NK-92 (cell line): ENCODE data around the gene SLC35F6.

ENCODE experiments used
- DNase-seq: peaks from one replicate; lab custom pipeline; 2025; ENCODE audit not compliant: unreplicated experiment; lab: John Stamatoyannopoulos, UW

The SLC35F6 gene, protein sequence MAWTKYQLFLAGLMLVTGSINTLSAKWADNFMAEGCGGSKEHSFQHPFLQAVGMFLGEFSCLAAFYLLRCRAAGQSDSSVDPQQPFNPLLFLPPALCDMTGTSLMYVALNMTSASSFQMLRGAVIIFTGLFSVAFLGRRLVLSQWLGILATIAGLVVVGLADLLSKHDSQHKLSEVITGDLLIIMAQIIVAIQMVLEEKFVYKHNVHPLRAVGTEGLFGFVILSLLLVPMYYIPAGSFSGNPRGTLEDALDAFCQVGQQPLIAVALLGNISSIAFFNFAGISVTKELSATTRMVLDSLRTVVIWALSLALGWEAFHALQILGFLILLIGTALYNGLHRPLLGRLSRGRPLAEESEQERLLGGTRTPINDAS

DNA sequence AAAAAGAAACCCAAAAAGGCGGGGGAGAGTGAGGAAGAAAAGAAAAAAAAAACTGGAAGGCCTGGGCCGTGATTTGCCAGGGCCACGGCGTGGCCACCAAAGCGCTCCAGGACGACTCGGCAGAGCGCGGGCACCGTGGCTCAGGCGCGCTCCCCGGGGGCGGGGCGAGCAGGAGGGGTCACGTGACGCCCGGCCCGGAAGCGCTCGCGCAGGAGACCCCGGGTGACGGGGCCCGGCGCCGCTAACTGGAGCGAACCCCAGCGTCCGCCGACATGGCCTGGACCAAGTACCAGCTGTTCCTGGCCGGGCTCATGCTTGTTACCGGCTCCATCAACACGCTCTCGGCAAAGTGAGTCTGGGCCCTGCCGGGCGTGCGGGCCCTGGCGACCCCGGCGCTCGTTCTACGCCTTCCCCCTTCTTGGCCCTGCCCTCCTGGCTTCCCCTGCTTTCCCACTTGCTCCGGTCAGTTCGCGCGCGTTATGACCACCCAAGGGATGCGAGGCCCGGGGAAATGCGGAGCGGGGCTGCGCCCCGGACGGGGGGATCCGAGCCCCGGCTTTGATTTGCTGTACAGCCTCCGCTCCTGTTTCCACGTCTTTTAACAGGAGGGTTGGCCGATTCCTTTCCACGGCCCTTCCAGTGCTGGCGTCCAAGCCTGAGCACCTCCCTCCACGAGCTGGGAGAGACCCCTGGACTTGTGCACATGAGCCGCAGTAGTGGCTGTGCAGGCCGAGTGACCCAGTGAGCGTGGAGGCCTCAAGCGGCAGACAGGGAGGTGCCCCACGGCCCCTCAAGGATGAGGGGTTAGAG lies at the start of gene SLC35F6:
Gene SLC35F6, plus strand, starts transcription at position 207 of the 810 bp plus-strand sequence. Its CDS starts 66 bp downstream, at position 273.
- DNase-seq = no peak

DNA sequence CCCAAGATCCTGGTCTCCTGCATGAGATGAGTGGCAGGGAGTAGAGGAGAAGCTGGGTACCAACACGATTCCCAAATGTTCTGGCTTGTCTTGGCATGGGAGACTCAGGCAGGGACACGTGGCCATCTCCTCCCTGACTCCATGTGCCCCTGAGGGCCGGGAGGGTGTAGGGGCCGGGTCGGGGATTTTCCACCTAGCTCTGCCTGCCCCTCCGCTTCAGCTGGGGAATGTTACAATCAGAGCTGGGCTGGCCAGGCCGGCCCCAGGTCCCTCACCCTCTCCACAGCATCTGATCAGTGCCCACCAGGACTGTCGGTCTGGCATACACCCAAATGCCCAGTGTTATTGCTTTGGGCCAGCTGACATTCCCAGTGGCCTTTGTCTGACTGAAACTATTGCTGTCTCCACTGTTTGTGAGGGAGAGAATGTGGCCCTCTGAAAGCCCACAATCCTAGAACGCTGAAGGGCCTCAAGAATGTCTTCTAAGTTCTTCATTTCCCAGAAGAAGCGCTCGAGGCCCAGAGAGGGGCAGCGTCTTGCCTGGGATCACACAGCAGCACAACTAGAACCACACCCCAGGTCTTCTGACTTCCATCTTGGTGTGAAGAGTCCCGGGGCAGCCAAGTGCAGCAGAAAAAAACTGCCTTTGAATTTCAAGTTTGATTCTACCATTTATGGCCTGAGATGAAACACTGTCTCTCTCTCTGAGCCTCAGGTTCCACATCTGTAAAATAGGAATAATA lies 48.4 kb upstream of the SLC35F6 start:
- DNase-seq = no peak

DNA sequence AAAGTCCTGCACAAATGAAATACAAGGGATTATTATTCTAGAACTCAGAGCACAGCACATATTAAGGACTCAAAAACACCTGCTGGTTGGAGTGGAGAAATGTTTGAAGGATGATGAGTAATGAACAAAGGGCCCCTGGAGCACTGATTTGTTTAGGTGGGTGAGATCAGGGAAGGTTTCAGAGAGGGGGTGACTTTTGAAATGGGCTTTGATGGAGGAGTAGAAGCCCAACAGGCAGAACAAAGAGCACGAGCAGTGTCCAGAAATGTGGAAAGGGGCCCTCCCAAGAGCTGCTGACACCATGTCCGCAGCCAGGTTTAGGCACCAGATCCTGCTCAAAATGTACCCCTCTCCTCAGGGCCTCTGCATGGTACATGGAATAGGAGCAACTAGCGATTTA lies 47.7 kb upstream of the SLC35F6 start:
- no peak for DNase-seq

DNA sequence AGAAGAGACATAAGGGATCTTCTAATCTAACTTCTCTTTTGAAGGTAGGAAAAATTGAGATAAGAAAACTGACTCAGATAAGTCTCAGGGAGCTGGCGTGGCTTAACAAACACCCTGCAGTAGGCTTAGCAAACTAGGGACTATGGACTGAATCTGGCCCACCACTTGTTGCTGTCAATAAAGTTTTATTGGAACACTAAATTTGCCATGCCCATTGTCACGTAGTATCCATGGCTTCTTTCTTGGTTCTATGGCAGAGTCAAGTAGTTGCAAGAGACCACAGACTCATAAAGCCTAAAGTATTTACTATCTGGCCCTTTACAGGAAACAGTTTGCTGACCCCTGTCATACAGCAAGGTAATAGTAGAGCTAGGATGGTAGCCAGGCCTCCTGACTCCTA lies 47.3 kb upstream of the SLC35F6 start:
- DNase-seq = no peak

DNA sequence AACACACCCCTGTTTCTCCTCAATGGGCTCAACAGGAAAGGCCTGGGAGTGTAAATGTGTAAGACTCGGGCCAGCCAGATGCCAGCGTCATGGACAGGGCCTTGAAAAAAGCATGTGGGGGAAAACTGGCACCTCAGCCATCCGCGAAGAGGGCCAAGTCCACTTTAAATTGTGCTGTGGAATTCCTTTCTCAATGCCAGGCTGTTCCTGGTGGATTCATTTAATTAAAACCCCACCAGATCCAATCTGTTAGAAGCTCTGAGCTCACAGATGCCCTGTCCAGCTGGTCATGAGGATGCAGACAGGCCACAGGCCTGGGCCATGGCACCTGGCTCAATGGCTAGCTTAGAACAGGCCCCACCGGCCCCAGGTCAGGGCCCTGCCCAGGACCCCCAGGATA lies 46.7 kb upstream of the SLC35F6 start:
- DNase-seq = no peak

DNA sequence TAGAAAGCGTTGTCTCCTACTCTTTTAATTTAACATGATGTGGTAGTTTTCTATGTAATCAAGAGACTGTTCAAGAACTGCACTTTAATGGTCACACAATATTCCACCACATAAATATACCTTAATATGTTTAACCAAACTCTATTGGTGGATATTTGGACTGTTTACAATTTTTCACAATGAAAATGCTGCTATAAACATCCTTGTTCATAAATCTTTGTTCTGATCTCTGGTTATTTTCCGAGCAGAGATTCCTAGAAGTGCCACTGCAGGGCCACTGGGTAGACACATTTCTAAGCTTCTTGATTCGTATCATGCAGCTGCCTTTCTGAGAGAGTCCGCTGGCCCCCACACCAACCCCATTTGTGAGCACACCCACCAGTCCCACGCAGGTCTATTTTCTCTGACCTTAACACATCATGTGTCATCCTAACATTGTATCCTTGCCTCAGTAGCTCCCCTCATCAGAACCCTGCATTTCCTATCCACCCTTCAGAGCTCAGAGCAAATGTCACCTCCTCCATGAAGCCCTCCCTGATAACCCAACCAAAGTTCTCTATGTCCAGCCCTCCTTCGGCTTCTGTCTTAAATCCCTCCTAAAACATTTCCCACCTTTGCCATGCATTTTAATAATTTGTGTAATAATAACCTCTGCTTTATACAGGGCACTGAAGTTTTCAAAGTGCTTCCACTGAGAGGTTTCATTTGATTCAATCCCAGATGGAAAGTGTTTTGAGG lies 45.0 kb upstream of the SLC35F6 start:
- no peak for DNase-seq

DNA sequence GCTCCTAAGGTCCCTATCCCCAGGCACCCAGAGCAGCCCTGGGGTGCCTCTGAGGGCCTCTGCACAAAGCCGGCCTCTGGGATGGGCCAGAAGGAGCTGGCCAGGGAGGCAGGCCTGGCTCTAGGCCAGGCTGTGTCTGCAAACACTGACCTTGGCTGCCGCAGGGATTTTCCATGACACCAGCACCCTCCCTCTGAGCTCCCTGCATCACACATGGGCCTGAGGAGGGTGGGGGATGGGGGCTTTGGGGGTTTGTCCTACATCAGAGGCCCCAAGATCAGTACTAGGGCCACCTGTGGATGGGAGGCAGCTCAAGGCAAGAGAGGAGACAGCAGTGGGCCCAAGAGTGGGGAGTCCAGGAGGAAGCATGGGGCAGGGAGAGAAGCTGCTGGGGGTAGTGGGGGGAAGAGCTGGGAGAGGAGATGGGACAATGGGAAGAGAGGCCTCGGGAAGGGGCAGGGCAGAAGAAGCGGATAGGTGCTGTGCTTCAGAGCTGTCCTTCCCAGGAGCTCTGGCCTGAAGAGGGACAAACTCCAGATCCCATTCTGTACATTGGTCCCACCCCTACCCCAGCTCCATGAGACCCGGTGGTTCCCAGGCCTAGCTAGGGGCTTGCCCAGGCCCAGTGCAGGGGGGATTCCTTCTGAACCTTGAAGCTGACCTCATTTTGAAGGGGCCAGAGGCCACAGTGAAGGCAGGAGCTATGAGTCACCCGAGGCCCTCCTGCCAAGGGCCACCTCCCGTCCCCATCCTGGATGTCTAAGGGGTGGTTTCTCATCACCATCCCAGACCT lies 43.6 kb upstream of the SLC35F6 start:
- DNase-seq = no peak

DNA sequence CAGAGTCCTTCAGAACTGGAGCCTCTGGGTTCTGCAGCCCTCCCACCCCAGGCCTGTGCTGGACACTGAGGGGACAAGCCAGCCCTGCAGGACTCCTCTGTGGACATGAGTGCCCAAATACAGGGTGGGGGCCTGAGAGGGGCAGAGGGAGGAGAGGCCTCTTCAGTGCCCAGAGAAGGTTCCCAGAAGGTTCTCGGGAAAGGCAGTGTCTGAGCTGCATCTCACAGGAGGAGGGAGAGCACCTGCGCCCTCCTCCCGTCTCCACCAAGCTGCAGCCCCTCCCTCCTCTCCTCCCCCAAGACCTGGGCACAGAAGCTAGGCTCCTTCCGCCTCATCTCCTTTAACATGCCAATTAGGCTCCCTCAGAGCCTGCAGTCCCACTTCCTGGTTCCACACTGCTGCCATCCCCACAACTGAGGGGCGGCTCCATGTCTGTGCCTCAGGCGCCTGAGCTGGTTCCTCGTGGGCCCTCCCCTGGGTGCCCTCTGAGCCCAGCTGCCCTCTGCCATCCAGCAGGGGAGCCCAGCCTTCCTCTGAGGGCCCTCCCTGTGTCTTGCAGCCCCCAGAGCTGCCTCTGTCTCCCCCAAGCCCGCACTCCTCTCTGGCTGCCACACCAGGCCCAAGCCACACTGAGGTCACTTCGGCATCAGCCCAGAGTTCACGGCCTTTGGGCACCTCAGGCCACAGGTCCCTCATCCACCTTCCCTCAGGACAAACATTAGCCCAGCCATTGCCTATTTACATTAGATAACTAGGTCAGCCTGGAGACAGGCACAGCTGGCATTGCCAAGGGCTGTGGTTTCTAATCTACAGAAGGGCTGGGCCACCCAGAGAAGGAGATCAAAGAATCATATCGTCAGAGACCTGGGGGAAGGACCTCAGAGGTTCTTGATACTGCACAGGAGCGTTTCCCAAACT lies 42.7 kb upstream of the SLC35F6 start:
- DNase-seq = no peak

DNA sequence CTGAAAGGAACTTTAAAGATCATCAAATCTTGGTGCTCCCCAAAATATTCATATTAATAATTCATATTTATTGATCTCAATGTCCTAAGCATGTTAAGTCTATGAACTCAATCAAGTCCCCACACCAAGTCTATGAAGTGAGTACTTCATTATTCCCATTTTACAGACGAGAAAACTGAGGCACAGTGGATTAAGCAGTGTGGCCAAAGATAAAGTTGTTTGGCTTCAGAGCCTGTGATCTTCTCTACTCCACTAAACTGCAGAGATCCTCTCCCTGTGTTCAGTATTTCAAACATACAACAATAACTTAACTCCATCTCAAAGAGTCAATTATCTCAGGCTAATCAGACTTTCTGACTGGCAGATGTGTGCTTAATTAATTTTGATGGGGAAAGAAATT lies 41.8 kb upstream of the SLC35F6 start:
- DNase-seq = no peak

DNA sequence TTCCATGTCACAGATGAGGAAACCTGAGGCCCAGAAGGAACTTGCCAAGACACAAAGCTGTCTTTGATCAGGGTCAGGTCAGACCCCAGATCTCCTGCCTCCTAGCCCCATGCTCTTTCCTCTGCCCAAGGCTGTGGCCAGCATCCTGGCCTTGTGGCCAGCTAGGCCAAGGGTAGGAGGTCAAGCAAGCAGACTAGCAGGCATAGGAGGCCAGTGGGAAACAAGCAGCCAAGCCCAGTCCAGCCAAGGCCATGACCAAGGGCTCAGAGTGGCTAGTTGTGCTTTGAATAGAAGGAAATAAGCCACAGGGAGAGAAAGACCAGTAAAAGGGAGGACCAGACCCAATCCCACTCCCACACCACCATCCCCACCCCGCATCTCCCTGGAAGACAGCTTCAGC lies 41.2 kb upstream of the SLC35F6 start:
- no peak for DNase-seq

DNA sequence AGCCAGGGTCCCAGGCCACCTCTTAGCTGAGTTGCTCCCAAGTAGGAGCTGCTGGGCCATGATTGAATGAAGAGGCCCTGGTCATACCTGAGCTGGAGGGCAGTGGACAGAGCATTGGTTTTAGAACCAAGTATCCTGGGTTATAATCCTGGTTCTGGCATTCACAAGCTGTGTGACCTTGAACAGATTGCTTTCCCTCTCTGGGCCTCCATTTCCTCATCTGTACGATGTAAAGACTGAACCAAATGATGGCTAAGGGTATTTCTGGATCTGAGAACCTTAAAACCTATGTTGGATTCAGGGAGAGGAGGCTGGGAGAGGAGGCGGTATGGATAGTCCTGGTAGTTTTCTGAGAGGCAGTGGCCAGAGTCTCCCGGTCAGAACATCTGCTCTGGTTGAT lies 40.6 kb upstream of the SLC35F6 start:
- no peak for DNase-seq

DNA sequence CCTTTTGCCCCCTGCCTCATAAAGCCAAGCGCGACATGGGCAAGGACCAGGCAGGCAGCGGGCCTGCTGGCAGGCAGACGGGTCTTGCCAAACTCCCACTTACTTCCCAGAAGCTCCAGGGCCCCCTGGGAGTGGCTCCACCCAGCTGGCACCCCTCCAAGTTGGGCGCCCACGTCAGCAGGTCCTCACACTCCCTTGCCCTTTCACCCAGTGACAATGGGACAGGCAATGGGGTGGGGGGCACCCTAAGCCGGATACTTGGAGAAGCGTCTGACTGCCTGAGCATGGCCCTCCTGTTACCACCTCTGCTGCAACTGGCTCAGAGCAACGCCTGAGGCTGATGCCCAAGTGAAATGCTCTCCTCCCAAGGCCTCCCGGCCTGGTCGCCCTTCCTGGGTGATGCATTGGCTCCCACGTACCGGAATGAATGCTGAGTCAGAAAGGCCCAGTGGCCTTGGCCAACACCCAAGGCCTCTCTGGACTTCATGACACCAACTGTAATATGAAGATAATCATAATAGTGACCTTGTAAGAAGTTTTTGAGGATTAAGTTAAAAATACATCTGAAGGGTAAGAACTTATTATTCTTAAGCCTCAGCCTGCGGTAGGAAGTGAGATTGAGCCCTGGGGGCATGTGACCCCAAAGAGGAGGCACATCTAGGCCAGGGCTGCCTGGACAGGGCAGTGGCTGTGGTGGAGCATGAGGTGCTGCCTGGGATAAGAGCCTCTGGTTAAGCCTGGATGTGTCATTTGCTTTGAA lies 39.9 kb upstream of the SLC35F6 start:
- no peak for DNase-seq

DNA sequence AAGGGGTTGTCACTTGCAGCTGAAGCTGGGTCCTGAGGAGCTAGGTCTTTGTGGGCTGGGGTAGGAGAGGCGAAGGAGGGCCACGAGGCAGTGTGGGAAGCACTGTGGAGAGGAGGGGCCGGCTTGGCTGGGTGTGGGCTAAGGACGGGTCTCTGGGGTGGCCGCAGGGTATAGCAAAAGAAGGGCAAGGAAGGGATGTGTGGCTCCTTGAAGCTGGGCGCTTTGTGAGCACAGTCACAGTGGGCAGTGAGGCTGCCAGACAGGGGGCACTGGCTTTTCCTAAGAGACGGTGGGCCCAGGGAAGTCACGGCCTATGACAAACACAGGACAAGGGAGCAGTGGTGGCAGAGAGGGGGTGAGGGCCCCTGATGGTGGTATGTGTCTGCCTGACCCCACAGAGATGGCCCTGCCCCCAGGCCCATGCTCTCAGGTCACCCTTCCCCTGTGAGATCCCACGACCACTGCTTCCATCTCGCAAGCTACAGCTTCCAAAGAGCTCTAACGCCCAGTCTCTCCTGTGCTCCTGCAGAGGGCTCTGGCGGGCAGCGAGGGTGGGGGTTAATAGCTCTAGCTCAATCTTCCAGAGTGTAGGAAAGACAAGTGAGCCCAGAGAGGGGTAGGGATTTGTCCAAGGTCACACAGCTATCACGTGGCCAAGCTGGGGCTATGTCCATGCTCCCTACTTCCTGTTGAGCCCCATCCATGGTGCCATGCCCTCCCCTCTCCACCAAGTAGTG lies 39.1 kb upstream of the SLC35F6 start:
- no peak for DNase-seq

DNA sequence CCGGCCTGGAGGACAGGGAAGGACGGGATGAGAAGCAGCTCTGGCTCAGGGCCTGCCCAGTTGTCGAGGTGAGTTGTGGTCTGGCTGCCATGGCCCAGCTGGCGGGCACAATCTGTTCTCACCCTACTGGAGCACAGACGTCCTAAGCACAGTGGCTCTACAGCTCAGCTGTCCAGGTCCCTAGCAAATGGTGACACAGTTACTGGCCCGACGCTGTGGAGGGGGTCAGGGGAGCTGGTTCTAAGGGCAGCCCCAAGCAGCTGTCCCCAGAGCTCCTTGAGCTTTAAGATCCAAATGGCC lies 38.6 kb upstream of the SLC35F6 start:
- DNase-seq = no peak

DNA sequence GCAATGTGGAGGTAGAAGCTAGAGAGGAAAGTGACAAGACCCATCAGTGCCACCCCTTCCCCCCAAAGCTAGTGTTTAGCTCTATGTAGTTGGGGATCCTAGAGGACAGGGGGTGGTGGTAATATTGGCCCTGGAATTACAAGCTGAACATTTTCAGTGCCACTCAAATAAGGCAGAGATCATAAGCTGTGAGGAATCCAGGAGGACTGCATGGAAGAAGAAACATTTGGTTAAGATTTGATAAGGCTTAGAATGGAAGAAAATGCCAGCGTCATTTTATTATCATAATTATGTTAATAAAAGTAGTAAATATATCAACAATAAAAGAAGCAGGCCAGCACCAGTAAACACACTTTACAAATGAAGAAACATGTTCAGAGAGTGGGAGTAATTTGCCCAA lies 37.9 kb upstream of the SLC35F6 start:
- DNase-seq = no peak

DNA sequence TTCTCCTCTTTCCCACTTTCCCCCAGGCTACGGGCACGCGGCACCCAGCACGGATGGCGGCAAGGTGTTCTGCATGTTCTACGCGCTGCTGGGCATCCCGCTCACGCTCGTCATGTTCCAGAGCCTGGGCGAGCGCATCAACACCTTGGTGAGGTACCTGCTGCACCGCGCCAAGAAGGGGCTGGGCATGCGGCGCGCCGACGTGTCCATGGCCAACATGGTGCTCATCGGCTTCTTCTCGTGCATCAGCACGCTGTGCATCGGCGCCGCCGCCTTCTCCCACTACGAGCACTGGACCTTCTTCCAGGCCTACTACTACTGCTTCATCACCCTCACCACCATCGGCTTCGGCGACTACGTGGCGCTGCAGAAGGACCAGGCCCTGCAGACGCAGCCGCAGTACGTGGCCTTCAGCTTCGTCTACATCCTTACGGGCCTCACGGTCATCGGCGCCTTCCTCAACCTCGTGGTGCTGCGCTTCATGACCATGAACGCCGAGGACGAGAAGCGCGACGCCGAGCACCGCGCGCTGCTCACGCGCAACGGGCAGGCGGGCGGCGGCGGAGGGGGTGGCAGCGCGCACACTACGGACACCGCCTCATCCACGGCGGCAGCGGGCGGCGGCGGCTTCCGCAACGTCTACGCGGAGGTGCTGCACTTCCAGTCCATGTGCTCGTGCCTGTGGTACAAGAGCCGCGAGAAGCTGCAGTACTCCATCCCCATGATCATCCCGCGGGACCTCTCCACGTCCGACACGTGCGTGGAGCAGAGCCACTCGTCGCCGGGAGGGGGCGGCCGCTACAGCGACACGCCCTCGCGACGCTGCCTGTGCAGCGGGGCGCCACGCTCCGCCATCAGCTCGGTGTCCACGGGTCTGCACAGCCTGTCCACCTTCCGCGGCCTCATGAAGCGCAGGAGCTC lies 36.2 kb upstream of the SLC35F6 start:
- no peak for DNase-seq

DNA sequence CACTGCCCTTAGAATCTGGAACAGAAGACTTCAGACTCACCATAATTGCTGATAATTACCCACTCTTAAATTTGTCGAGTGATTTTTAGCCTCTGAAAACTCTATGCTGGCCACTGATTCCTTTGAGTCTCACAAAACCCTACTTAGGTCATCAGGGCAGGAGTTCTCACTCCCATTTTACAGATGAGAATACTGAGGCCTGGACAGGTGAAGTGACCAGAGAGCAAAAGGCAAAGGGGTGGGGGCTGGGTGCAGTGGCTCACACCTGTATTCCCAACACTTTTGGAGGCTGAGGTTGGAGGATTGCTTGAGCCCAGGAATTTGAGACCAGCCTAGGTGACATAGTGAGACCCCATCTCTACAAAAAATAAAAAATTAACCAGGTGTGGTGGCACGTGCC lies 34.8 kb upstream of the SLC35F6 start:
- no peak for DNase-seq
